ENCODE measurements around the gene FLOT2. TPM values are rescaled to one million over a fixed set of nuclear protein-coding genes. Genes with fewer than 3 reads are reported as not detected.

The FLOT2 gene
- total and polyA plus RNA-seq, 8 donors: 32.1 to 65.2 (median 36.9) TPM

DNA sequence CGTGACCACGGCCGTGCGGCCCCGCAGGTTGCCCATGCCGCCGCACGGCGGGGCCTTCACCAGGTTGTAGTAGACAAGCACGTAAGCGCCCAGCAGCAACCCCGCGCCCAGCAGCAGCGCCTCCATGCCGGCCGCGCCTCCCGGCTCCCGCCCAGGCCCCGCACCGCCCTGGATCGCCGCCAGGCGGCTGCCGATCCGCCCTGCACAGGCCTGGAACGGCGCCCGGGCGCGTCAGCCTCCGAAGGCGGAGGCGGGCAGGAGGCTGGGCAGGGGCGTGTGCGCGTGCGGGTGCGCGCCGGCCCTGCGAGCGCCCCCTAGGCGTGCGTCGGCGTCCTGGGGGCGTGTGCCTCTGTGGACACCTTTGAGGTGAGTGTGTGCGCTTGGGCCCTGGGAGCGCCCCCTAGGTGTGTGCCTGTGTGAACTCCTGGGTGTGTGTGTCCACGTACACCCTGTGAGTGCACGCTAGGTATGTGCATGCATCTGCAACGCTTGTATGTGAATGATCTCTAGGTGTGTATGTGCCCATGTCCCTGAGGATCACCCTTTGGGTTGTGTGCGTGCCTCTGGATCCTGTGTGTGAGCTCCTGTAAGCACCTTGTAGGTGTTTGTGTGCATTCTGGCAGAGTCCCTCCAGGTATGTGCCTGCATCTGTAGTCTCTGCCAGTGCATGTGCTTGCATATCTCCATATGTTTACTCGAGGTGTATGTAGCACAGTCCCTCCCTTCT lies 5.4 kb upstream of the FLOT2 start, which contains the start of gene DHRS13:
TSS of gene DHRS13 (minus strand) at position 261 of the 727 bp plus-strand sequence. CDS start at position 126, 135 bp downstream.
- Histone ChIP-seq H3K27me3 (no peaks in the 10 kb centered on the region), H3K27ac (peak within 1 kb of the TSS; percentile 36 to 83 (median 72)), H3K4me1 (peaks cover 6 to 13% (median 12%) of the 10 kb centered on the region in 3 donors), H3K9me3 (no peaks in the 10 kb centered on the region), H3K36me3 (peaks cover 0 to 13% (median 11%) of the 10 kb centered on the region in 3 donors), H3K4me3 (peak within 1 kb of the TSS; percentile 51 to 84 (median 65))
- intact Hi-C loops (cut with DNase I): loop anchor here in 1 of 3 donors (10.0 kb wide), 1 partner anchor 138 kb away; no protein-coding TSS in a partner anchor
- DNase-seq (peak; percentile 84 to 99 (median 96)), ATAC-seq (peak; percentile 94 to 96 (median 94)), FAIRE-seq (no peak)
- TF ChIP-seq, protein P1, sequence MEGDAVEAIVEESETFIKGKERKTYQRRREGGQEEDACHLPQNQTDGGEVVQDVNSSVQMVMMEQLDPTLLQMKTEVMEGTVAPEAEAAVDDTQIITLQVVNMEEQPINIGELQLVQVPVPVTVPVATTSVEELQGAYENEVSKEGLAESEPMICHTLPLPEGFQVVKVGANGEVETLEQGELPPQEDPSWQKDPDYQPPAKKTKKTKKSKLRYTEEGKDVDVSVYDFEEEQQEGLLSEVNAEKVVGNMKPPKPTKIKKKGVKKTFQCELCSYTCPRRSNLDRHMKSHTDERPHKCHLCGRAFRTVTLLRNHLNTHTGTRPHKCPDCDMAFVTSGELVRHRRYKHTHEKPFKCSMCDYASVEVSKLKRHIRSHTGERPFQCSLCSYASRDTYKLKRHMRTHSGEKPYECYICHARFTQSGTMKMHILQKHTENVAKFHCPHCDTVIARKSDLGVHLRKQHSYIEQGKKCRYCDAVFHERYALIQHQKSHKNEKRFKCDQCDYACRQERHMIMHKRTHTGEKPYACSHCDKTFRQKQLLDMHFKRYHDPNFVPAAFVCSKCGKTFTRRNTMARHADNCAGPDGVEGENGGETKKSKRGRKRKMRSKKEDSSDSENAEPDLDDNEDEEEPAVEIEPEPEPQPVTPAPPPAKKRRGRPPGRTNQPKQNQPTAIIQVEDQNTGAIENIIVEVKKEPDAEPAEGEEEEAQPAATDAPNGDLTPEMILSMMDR (IDR thresholded peaks at IDR 0.05): peak; percentile 84 to 96 (median 90)
- WGBS, 2 donors: 0 to 1% methylated on average over 41 to 55 of the region's 55 CpGs

DNA sequence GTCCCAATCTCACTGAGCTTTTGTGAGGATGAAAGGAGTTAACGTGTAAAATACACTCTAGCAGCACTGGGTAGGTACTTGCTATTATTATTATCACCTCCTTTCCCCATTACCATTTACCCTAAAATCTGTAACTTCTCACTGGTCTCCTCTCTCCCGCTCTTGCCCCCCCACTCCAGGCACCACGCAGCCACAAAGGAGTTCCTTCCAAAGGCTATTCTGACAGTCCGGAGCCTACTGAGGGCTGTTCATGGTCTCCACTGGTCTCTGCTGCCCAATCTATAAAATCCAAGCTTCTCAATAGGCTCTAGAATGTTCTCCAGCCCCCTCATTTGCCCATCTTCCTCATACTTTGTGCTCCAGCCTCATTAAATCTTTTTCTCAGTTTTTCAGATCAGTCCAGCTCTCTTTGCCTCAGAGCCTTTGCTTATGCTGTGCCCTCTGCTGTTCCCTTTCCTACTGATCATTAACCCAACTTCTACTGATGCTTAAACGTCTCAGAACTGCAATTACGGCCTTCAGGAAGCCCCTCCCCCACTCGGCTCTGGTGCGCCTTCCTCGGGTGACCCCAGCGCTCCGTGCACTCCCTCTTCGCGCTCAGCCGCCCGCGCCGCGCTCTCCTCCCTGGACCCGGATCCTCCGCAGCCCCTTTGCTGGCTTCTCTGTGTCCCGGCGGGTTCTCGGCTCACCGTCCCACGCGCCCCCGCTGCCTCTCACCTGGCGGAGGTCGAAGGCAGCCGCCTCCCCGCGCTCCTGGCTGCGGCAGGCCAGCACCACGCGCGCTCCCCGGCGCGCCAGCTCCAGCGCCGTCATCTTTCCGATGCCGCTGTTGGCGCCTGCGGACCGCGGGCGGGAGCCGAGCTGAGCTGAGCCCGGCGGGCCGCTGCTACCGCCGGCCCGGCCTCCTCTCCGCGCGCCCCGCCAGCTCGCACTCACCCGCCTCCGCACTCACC lies 4.6 kb upstream of the FLOT2 start:
- ATAC-seq: peak; percentile 36 to 55 (median 45)
- FAIRE-seq: no peak
- no peaks in the 10 kb centered on the region for H3K9me3 ChIP-seq
- WGBS, 2 donors: 4 to 6% methylated on average over 49 to 62 of the region's 62 CpGs
- intact Hi-C loops (cut with DNase I): loop anchor here in 1 of 3 donors (10.0 kb wide), 1 partner anchor 137 kb away; no protein-coding TSS in a partner anchor
- peak in 4 of 6 donors; percentile 45 to 81 (median 55) for DNase-seq
- H3K36me3 ChIP-seq: peaks cover 0 to 9% (median 9%) of the 10 kb centered on the region in 3 donors
- no peaks in the 10 kb centered on the region for H3K27me3 ChIP-seq
- TF ChIP-seq, protein P1 (IDR thresholded peaks at IDR 0.05): no peak
- H3K27ac ChIP-seq: peak overlapping the region; percentile 36 to 83 (median 72)
- H3K4me3 ChIP-seq: peak overlapping the region; percentile 51 to 84 (median 65)
- peaks cover 6 to 14% (median 14%) of the 10 kb centered on the region in 3 donors for H3K4me1 ChIP-seq

DNA sequence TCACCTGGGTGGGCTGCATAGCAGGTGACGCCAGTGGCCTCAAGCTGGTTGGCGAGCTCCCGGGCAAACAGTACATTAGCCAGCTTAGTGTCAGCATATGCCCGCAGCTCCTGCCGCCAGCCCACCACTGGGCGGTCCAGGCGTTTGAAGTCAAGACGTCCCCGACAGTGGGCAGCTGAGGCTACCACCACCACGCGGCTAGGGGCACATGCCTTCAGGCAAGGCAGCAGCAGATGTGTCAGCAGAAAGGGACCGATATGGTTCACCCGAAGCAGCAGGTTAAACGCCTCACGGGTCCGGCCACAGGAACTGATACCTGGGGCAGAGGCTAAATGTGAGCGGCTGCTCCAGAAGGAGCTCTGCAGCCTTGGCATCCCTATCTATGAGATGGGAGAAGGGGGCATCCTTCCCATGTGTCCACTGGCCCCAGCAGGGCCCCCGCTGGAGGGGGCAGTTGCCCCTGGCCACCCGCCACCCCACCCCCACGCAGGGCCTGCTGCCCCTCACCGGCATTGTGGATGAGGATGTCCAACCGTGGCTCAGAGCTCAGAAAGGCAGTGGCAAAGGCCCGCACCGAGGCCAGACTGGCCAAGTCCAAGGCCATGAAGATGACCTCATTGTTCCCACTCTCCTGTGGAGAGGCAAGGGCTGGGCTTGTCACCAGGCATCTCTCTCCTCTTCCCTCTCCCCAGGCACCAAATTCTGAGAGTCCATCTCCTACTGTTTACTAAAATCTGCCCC lies 3.6 kb upstream of the FLOT2 start:
- peak in 1 of 6 donors; percentile 70 for DNase-seq
- peaks cover 6 to 14% (median 14%) of the 10 kb centered on the region in 3 donors for H3K4me1 ChIP-seq

More for the DNA sequence above, 3.6 kb upstream of the FLOT2 start:
- ATAC-seq (no peak), FAIRE-seq (no peak)
- H3K9me3 ChIP-seq: no peaks in the 10 kb centered on the region
- H3K36me3 ChIP-seq: peaks cover 0 to 5% (median 2%) of the 10 kb centered on the region in 3 donors
- H3K27ac ChIP-seq: no peak overlapping the region
- H3K27me3 ChIP-seq: no peaks in the 10 kb centered on the region
- TF ChIP-seq, protein P1 (IDR thresholded peaks at IDR 0.05): no peak
- WGBS, 2 donors: 83 to 87% methylated on average over 22 to 24 of the region's 24 CpGs
- no peak overlapping the region for H3K4me3 ChIP-seq
- intact Hi-C loops (cut with DNase I): loop anchor here in 1 of 3 donors (10.0 kb wide), 1 partner anchor 136 kb away; no protein-coding TSS in a partner anchor
